ENCODE measurements around the gene XYLT2. TPM values are rescaled to one million over a fixed set of nuclear protein-coding genes. Genes with fewer than 3 reads are reported as not detected.
A peak's percentile ranks its signal among the peaks of the same experiment; 100 is the strongest.

Gene XYLT2
- total and polyA plus RNA-seq, 10 of the 15 experiments (the other 5 are each of a cell fraction or from before 2014, with no cell fraction given), result 0.82 to 20.6 (median 13.0) TPM

GRCh38 chr17:50316016-50316587, 29.8 kb upstream of the XYLT2 start:
- ChIA-PET RAD21 (ENCODE audit: unreplicated experiment) (interaction anchor here (0.9 to 3.7 kb wide), 6 partner anchors 8 to 167 kb away, joined by 3 to 17 read pairs (median 3); no protein-coding TSS in a partner anchor), CTCF (interaction anchor here (0.7 to 4.3 kb wide), 12 partner anchors 8 to 222 kb away, joined by 3 to 23 read pairs (median 6); no protein-coding TSS in a partner anchor), SMC1A (ENCODE audit: uncharacterized antibody, unreplicated experiment) (interaction anchor here (0.7 to 1.8 kb wide), 7 partner anchors 8 to 47 kb away, joined by 3 to 11 read pairs (median 6); no protein-coding TSS in a partner anchor), POLR2A (interaction anchor here (0.7 to 1.5 kb wide), 7 partner anchors 10 to 76 kb away, joined by 3 to 9 read pairs (median 3); partner anchors contain the start of gene XYLT2)
- Histone ChIP-seq H3K27me3 (replicated peaks in 1 of 2; ENCODE audit: control insufficient read depth in 2 of 2, insufficient read depth in 2 of 2, low read length in 1 of 2) (no peaks in the 10 kb centered on the region), H3K79me2 (ENCODE audit: control insufficient read depth, insufficient read depth, low read length) (no peaks in the 10 kb centered on the region), H3K9me3 (replicated peaks; ENCODE audit: control insufficient read depth, insufficient read depth, low read length) (no peaks in the 10 kb centered on the region; the same call in 2 of the 3 replicates), H3K9ac (ENCODE audit: control insufficient read depth, insufficient read depth, low read length) (no peak overlapping the region), H2AFZ (ENCODE audit: control insufficient read depth, low read depth, low read length) (peak overlapping the region; percentile 65), H4K20me1 (ENCODE audit: control insufficient read depth, insufficient read depth) (no peaks in the 10 kb centered on the region), H3K4me2 (ENCODE audit: control insufficient read depth, insufficient read depth) (peak overlapping the region; percentile 53; the same call in 1 of the 2 replicates), H3K27ac (ENCODE audit: control insufficient read depth, insufficient read depth) (no peak overlapping the region), H3K4me3 (no peak overlapping the region), H3K4me1 (ENCODE audit: control insufficient read depth, insufficient read depth, low read length) (peaks cover 7% of the 10 kb centered on the region), H3K36me3 (ENCODE audit: control insufficient read depth in 2 of 2, insufficient read depth in 2 of 2, low read length in 1 of 2) (no peaks in the 10 kb centered on the region)
- FAIRE-seq (peak; percentile 91), DNase-seq (ENCODE audit: low read depth, low spot score) (peak; percentile 48), ATAC-seq (peak; percentile 73)
- intact Hi-C loops (cut with micrococcal nuclease; ENCODE audit: unreplicated experiment) (no loop called here), in situ Hi-C loops (cut with MboI) (no loop called here)
- 1% methylated on average over 3 of the region's 3 CpGs for WGBS (ENCODE audit: insufficient coverage, insufficient replicate concordance, low lambda C conversion rate, missing lambda C conversion rate)
- no TSS peak for BruUV-seq (replicated peaks)
- no peak for TF ChIP-seq STAT1 (conservative IDR thresholded peaks at IDR 0.05)
- no peak for TF ChIP-seq KAT2A (conservative IDR thresholded peaks at IDR 0.05; ENCODE audit: control insufficient read depth, low read depth, low read length)
- peak; percentile 11; the same call in 1 of the 2 replicates for TF ChIP-seq ZNF687 (IDR thresholded peaks at IDR 0.05)
- no peak for TF ChIP-seq EED (IDR thresholded peaks at IDR 0.05; ENCODE audit: low read depth)
- peak; percentile 49; the same call in 1 of the 2 replicates for TF ChIP-seq MTA2 (IDR thresholded peaks at IDR 0.05; ENCODE audit: low read depth)
- peak; percentile 22 to 46; a peak in 2 of 4 replicates for TF ChIP-seq IKZF2 (IDR thresholded peaks at IDR 0.05)
- TF ChIP-seq TBL1XR1 (IDR thresholded peaks at IDR 0.05; ENCODE audit: low read depth, low read length), result no peak
- TF ChIP-seq E4F1 (IDR thresholded peaks at IDR 0.05; ENCODE audit: borderline replicate concordance, partially characterized antibody), result no peak
- TF ChIP-seq BCL11A (IDR thresholded peaks at IDR 0.05; ENCODE audit: low read depth, low read length), result peak; percentile 12; the same call in 1 of the 2 replicates
- TF ChIP-seq SUZ12 (IDR thresholded peaks at IDR 0.05; ENCODE audit: unreplicated experiment), result no peak
- no peak for TF ChIP-seq POLR2A (IDR thresholded peaks at IDR 0.05; ENCODE audit: low read depth, low read length)
- TF ChIP-seq PKNOX1 (IDR thresholded peaks at IDR 0.05), result no peak
- TF ChIP-seq MXI1 (IDR thresholded peaks at IDR 0.05; ENCODE audit: low read depth, low read length), result no peak
- no peak for TF ChIP-seq NKRF (conservative IDR thresholded peaks at IDR 0.05)

Data from GM12878 (cell line).